T-helper 9 cell (primary cell): ENCODE results near the gene CCDC88B.
"Not testable (repeated sequence)": the region's sequence is repeated elsewhere in the genome, so short reads cannot be mapped to it uniquely, and the experiment has no call there.

ENCODE experiments used
- DNase-seq: peaks from one replicate; pipeline ENCODE4 v3.0.0-alpha.2; 2020

The CCDC88B gene

GRCh38 chr11:64304316-64305072 lies 35.5 kb upstream of the CCDC88B start:
- DNase-seq: peak; percentile 97

GRCh38 chr11:64305075-64305690 lies 34.8 kb upstream of the CCDC88B start, which contains the start of gene ESRRA:
Gene ESRRA (plus strand): TSS chr11:64305524. CDS start chr11:64307180, 1,656 bp downstream.
- DNase-seq: peak; percentile 99

- peak; percentile 50 for DNase-seq
Measured at GRCh38 chr11:64305691-64306562, 34.1 kb upstream of the CCDC88B start.

GRCh38 chr11:64306563-64306875 lies 33.5 kb upstream of the CCDC88B start:
- no peak for DNase-seq

- DNase-seq: no peak
Measured at GRCh38 chr11:64306876-64307622, 33.0 kb upstream of the CCDC88B start.

- not testable (repeated sequence) for DNase-seq
Measured at GRCh38 chr11:64307795-64308194, 32.2 kb upstream of the CCDC88B start.

- DNase-seq: no peak
Measured at GRCh38 chr11:64312947-64313346, 27.1 kb upstream of the CCDC88B start.

GRCh38 chr11:64313491-64314145 lies 26.4 kb upstream of the CCDC88B start:
- no peak for DNase-seq

- DNase-seq: no peak
Measured at GRCh38 chr11:64314146-64314804, 25.7 kb upstream of the CCDC88B start.

GRCh38 chr11:64314805-64315561 lies 25.0 kb upstream of the CCDC88B start:
- no peak for DNase-seq

- not testable (repeated sequence) for DNase-seq
Measured at GRCh38 chr11:64315667-64316526, 24.1 kb upstream of the CCDC88B start.

GRCh38 chr11:64316672-64317324 lies 23.2 kb upstream of the CCDC88B start:
- peak; percentile 38 for DNase-seq

- DNase-seq: peak; percentile 93
Measured at GRCh38 chr11:64317325-64317960, 22.6 kb upstream of the CCDC88B start, which contains the start of gene TRMT112. Gene TRMT112 (minus strand): TSS chr11:64317559. CDS start chr11:64317526, 33 bp downstream.

- DNase-seq: peak; percentile 88
Measured at GRCh38 chr11:64317961-64318765, 21.8 kb upstream of the CCDC88B start, which contains the start of gene PRDX5. Gene PRDX5 (plus strand): TSS chr11:64318121. CDS start chr11:64318216, 95 bp downstream.

- DNase-seq: no peak
Measured at GRCh38 chr11:64318766-64319761, 20.9 kb upstream of the CCDC88B start.

- DNase-seq: no peak
Measured at GRCh38 chr11:64320556-64320955, 19.4 kb upstream of the CCDC88B start.
